SKM-1 treated with dmso at 0.1 percent for 144 hours (cell line): Measurements from ENCODE around the gene VPS8.

ENCODE experiments used
- DNase-seq: peaks from one replicate; lab custom pipeline; 2025; ENCODE audit not compliant: unreplicated experiment; lab: John Stamatoyannopoulos, UW

The VPS8 gene

GRCh38 chr3:184784731-184785500 is 27.1 kb upstream of the VPS8 start:
- no peak for DNase-seq

DNA sequence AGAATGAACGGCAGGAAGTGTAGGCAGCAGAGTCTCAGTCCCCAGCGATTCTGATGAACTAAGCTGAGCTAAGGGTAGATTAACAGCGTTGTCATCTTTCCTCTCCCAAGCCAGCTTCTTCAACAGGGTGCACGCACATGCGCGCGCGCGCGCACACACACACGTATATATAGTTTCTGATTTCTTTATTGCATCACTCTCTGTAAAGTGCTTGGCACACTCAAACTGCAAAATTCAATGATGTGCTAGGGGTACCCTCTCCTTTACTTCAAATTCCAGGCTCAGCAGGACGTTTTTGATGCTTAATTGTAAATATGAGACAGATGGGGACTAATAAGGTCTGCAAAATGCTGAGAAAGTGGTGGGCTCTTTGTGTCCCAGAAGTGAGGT is 26.1 kb upstream of the VPS8 start:
- DNase-seq, result no peak

- peak; percentile 88 for DNase-seq
These were observed 25.6 kb upstream of the VPS8 start for GRCh38 chr3:184786280-184786941.

- no peak for DNase-seq
These were observed 23.2 kb upstream of the VPS8 start for GRCh38 chr3:184788751-184789150.

DNA sequence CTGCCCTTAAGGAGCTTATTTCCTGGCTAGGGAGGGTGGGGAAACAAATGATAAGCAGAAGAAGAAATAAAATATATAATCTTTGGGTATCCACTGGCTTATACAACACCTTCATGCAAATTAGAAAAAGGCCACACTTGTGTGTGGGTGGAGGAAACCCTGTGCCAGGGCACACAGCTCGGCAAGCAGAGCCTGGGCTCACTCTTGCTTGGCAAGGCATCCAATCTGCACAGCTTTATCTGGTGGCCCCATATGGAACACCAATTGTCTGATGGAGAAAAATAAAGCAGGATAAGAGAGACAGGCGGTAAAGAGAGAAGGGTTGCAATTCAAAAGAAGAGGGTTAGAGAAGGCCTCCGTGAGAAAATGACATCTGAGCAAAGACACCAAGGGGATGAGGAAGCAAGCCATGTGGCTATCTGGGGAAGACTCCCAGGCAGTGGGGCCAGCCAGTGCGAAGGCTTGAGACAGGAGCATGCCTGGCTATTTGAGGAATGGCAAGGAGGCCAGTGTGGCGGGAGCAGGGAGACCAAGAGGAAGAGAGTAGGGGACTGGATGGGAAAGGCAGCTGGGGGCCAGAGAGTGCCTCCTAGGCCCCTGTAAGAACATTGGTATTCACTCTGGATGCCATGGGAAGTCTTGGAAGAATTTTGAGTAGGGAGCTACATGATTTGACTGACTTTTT is 22.5 kb upstream of the VPS8 start:
- no peak for DNase-seq

DNA sequence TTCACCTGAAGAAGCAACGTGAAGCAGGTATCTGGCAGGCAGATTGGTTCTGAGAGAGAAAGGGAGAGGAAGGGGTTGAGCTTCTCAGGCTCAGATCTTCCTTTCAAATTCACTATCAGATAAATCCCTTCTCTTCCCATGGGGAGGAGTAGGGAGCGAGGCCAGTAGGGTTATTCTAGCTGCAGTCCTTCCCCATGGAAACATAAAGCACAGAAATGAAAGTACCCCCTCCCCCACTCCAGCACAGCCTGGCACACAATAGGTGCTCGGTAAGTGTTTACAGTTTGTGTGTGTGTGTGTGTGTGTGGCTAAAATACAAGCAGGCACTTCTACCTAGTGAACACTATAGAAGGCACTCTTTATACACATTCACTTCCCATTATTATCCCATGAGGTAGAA is 20.8 kb upstream of the VPS8 start:
- DNase-seq, result no peak

DNA sequence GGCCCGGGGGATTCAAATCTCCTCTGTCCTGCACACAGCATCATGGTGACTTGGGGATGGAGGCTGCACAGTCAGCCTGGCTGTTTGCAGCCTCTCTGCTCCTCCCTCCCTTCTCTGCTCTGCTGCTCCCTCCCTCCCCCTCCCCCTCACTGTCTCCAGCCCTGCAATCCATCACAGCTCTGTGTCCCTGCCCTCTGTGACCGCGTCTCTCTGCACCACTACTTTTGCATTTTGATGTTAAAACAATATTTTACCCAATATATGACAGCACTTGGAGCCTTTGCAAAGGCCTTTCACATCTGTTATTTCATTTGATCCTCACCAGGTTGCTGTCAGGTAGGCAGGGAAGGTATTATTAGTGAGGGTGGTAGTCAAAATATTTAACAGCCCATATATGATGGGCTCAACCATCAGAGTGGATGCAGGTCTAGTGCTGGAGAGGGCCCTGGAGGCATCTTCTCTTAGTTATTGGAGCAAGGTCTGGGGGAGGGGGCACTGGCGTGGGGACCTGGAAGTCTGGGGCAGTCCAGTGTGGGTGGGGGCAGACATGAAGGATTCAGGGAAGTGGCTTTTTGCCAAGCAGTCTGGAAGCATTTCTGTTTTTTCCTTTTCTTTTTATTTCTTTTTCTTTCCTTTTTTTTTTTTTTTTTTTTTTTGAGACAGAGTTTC is 16.3 kb upstream of the VPS8 start:
- DNase-seq, result no peak

GRCh38 chr3:184796551-184796950 is 15.4 kb upstream of the VPS8 start:
- no peak for DNase-seq

DNA sequence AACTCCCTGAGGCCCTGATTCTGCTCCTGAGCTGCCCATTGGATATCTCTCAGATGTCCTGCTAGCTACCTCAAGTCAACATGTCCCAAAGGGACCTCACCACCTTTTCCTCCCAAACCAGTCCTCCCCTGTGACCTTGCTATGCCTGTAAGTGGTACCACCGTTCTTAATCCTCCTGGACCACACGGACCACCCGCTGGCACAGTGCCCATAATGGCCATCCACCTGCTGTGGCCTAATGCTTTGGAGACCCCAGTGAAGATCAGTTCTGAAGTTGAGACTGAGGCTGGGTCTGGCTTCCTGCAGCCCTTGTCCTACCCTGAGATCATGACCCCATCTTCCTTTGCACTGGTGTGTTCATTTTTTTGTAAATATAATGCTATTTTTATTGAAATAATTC is 15.0 kb upstream of the VPS8 start:
- DNase-seq, result no peak

- DNase-seq, result no peak
These were observed 13.8 kb upstream of the VPS8 start for GRCh38 chr3:184798120-184798519.

DNA sequence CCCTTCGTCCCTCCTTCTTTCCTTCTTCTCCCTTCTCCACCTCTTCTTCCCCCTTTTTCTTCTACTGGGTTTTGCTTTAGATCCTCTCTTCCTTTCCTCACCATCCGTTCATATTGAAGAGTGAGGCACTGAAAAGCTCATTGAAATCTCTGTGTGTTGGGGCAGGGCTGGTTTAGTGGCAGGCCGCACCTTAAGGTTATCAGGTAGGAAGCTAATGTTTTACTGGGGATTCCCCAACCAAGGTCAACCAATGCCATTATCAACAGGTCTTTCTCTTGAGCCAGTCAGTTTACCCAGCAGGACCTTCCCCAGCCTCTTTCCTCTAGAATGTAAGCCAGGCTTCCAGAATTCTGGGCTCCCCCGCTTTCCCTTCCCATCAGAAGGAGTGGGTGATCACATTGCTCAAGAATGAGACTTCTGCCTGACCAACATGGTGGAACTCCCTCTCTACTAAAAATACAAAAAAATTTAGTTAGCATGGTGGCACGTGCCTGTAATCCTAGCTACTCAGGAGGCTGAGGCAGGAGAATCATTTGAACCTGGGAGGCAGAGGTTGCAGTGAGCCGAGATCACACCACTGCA is 11.5 kb upstream of the VPS8 start:
- no peak for DNase-seq

DNA sequence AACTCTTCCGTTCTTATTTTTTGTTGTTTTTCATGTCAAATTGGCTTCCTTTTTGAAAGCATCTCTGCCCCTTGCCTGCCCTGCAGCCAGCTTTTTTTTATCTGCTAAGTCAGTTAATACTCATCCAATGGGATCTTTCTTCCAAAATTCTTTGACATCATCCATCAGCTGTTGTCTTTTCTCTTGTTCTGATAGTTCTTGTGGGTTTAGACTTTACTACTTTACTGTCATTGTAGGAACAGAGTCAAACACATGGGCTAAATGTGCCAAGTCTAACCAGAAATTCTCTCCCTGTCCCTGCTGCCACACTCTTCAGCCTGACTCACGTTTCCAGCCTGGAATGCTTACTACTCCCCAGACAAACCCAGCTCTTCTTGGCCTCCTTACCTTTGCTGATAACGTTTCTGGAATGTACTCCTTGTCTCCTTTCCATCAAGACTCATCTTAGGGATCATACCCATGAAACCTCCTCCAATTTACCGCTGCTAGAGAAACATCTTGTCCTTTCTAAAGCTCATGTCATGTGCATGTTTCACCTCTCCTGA is 10.7 kb upstream of the VPS8 start:
- DNase-seq, result no peak

DNA sequence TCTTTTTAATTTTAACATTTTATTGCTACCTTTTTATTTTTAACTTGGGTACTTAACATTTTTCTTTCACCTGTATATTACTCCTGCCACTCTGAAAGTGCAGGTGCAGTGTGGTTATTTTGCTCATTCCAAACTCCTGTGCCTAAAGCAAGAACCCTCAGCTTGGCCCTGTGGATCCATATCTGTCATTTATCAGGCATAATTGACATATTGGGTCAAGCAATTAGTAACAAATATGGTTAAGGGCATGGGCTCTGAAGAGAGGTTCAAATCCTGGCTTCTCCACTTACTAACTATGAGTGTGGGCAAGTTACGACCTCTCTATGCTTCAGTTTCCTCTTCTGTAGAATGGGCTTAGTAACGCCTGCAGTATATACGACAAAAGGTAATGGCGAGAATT is 9.8 kb upstream of the VPS8 start:
- no peak for DNase-seq

GRCh38 chr3:184804801-184805200 is 7.2 kb upstream of the VPS8 start:
- no peak for DNase-seq

DNA sequence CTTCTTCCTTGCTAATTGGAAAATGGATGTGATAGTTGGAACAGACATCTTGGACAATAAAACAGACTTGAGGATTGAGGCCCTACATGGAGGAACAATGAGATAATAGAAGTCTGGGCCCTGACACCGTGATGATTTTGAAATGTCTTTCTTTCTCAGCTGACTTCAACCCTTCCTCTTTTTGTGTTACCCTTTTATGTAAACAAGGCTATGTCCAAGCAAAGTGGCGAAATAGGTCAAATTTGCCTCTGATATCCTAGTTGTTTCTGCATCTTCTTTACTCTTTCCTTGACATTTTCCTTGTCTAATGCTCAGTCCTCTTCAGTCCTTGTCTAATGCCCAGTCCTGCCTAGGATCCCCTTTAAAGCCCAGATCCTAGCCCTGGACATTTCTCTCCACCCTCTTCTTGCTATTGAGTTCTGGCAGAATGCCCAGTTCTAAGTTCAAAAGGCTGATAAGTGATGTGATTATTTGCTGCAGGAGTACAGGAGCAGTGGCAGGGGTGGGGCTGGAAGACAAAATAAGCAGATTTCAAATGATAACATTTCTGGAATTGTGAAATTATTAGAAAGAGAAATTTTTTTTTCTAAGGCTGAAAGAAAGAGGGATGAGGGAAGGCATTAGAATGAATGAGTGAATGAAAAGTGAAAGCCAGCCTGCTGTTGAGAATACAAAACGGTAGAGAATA is 6.5 kb upstream of the VPS8 start:
- DNase-seq, result peak; percentile 85

- no peak for DNase-seq
These were observed 5.2 kb upstream of the VPS8 start for GRCh38 chr3:184806567-184807271.

DNA sequence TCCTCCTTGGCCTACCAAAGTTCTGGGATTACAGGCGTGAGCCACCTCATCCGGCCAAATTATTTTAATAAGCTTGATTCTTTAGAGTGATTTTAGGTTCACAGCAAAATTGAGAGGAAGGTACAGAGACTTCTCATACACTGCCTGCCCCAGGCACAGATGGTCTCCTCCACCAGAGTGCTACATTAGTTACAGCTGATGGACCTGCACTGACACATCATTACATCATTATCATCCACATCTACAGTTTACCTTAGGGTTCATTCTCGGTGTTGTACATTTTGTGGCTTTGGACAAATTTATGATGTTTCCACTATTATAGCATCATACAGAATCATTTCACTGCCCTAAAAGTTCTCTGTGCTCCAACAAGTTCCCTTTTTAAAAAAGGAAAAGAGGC is 4.4 kb upstream of the VPS8 start:
- DNase-seq, result no peak

DNA sequence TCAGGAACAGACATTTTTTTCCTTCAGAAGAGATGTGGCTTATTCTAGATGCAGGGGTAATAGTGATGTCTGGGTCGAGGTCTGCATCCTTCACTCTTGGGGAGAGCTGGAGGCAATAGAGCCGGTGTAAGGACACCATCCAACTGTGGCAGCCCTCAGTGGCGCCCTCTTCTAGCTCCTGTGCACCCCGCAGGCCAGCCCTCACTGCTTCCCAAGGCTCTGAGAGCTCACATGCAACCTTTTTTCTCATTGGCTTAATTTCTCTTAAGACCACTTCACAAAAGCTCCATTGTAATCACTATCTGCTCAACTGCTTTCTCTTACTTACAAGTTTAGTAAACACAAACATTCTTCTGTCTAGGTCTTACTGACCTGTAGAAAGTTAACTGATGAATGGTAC is 3.9 kb upstream of the VPS8 start:
- DNase-seq, result peak; percentile 16

DNA sequence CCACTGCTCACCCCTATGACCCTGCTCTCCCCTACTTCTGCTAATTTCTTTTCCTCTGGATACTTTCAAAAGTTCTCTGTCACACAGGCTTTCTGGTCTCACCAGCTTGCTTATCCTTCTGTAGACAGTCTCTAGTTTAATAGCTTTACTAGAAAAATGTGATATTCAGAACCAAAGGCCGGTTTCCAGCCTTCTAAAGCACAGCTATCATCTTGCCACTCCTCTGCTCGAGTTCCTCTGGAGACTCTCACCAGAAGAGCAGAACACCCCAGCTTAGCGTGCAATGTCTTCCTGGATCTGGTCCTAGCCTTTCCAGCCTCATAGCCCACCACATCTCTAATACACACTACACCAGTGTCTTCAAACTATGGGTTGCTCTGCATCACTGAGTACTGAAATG is 1.8 kb upstream of the VPS8 start:
- no peak for DNase-seq

DNA sequence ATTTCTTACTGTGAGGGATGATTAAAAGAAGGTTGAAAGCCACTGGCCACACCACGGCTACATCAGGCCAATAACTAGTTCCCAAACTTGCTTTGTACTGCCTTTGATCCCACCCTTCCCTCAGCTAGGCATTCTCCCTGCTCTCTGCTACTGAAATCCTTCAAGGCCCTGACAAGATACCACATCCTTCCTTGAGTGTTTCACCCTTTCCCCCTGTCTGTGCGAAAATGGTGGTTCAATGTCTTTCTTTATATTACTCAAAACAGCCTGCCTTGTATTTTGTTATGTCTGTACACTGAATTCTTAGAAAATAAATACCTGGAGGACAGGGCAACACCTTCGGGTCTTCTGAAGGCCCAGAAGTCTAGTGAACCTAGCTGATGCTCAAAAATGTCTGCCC is 932 bp upstream of the VPS8 start:
- DNase-seq, result no peak
